NB4 (cell line): ENCODE measurements around the gene ABLIM1.

Experiments
- CTCF ChIP-seq: IDR thresholded peaks from one replicate; pipeline ENCODE4 v1.5.1; 2012; ENCODE audit warnings: low read depth, low read length
- MYC ChIP-seq: IDR thresholded peaks from 2 replicates; pipeline ENCODE4 v1.6.1; 2011; ENCODE audit warnings: low read depth, low read length
- POLR2A ChIP-seq: IDR thresholded peaks from 2 replicates; pipeline ENCODE4 v1.6.1; 2011; ENCODE audit warnings: mild to moderate bottlenecking; ENCODE audit not compliant: insufficient read length; ENCODE audit errors: extremely low read depth

GRCh38 chr10:114684084-114684821 lies 26.2 kb upstream of the ABLIM1 start:
- no peak for TF ChIP-seq CTCF
- TF ChIP-seq POLR2A, result no peak
- TF ChIP-seq MYC, result no peak
